HFFc6 (cell line): Measurements from ENCODE around the gene SUV39H2. TPM values are rescaled to one million over a fixed set of nuclear protein-coding genes. Genes with fewer than 3 reads are reported as not detected.

Experiments
- DNase-seq: peaks from one replicate; pipeline ENCODE4 v3.0.0-alpha.2; 2018
- H3K27ac Mint-ChIP-seq: 2 replicates; pipeline ENCODE4 v1.8.0; 2020; ENCODE audit warnings: mild to moderate bottlenecking, mixed read lengths
- H3K27me3 Mint-ChIP-seq: 2 replicates; pipeline ENCODE4 v1.8.0; 2021; ENCODE audit warnings: mild to moderate bottlenecking, moderate library complexity, mixed read lengths; ENCODE audit not compliant: insufficient read depth
- H3K36me3 Mint-ChIP-seq: 2 replicates; pipeline ENCODE4 v1.8.0; 2021; ENCODE audit warnings: low read depth, mixed read lengths
- H3K4me1 Mint-ChIP-seq: 2 replicates; pipeline ENCODE4 v1.8.0; 2020; ENCODE audit warnings: low read depth, mixed read lengths
- H3K4me3 Mint-ChIP-seq: 2 replicates; pipeline ENCODE4 v1.8.0; 2020; ENCODE audit warnings: mild to moderate bottlenecking, moderate library complexity, mixed read lengths
- H3K9me3 Mint-ChIP-seq: 2 replicates; pipeline ENCODE4 v1.8.0; 2020; ENCODE audit warnings: mild to moderate bottlenecking, mixed read lengths
- total RNA-seq, 6 experiments: library from RNA; stranded (reverse); fragmentation: NEBNext Ultra II Directional; extraction: Animal tissue kit (Norgen Biotek cat#: 25700); gene quantifications; 2 replicates in 1 of 6; 3 replicates in 5 of 6; pipeline ENCODE4 v1.2.3, GENCODE V29; 2021
- TF ChIP-seq, protein P1 (sequence below): fragments of 200-600 bp; sonication (generic); IDR thresholded peaks from 2 replicates; pipeline ENCODE4 v1.5.0; 2021; ENCODE audit warnings: antibody characterized with exemption, mild to moderate bottlenecking

SUV39H2 gene
- total RNA-seq, 6 experiments from 2014 or later: 8.6 to 18.1 (median 13.9) TPM

DNA sequence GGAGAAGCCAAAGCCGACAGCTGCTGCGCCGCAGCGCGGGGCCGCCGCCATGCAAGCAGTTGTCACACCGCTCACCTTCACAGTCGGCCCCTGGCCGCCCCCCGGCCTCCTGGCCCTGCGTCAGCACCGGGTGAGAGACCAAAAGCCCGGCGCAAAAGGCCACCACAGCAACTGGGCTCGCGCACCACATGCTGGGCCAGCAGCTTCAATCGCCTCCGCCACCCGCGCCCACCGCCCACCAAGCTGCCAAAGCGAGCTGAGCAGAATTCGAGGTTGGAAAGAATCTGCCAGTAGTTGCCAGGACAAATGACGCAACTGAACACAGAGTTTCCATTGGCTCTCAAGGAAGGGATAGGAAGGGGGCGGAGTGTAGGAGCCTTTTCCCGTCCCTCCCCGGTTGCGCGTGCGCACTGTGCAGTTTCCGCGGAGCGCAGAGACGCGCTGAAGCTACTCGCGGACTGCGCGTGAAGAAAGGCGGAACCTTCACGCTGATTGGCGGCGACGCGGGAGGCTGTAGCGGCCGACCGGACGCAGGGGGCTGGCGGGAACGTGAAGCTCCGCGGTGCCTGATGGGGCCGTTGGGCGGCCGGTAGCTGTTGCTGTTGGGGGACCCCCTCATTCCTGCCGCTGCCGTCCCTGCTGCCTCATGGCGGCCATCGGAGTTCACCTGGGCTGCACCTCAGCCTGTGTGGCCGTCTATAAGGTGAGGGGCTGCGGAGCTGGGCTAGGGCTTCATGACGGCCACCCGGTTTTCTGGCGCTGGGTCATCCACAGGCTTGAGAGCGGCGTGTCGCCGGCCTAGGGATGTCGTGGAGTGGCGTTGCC is 40.7 kb upstream of the SUV39H2 start, which contains the start of the genes CDNF, HSPA14 and MSANTD7:
Gene CDNF, minus strand, starts transcription at position 281 of the 825 bp plus-strand sequence. Its CDS starts 91 bp downstream, at position 190.
Gene HSPA14, plus strand, starts transcription at position 550 of the 825 bp plus-strand sequence. Its CDS starts 97 bp downstream, at position 647.
Gene MSANTD7, plus strand, starts transcription at position 550 of the 825 bp plus-strand sequence. CDS start 3,979 bp downstream, outside the sequence.
- DNase-seq: peak; percentile 99
- TF ChIP-seq, protein P1, sequence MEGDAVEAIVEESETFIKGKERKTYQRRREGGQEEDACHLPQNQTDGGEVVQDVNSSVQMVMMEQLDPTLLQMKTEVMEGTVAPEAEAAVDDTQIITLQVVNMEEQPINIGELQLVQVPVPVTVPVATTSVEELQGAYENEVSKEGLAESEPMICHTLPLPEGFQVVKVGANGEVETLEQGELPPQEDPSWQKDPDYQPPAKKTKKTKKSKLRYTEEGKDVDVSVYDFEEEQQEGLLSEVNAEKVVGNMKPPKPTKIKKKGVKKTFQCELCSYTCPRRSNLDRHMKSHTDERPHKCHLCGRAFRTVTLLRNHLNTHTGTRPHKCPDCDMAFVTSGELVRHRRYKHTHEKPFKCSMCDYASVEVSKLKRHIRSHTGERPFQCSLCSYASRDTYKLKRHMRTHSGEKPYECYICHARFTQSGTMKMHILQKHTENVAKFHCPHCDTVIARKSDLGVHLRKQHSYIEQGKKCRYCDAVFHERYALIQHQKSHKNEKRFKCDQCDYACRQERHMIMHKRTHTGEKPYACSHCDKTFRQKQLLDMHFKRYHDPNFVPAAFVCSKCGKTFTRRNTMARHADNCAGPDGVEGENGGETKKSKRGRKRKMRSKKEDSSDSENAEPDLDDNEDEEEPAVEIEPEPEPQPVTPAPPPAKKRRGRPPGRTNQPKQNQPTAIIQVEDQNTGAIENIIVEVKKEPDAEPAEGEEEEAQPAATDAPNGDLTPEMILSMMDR: no peak
- peaks cover 15% of the 10 kb centered on the region for H3K36me3 Mint-ChIP-seq
- peaks cover 20% of the 10 kb centered on the region for H3K4me1 Mint-ChIP-seq
- no peaks in the 10 kb centered on the region for H3K9me3 Mint-ChIP-seq
- H3K4me3 Mint-ChIP-seq: peak within 1 kb of the TSS; percentile 91
- H3K27me3 Mint-ChIP-seq: no peaks in the 10 kb centered on the region
- H3K27ac Mint-ChIP-seq: peak within 1 kb of the TSS; percentile 90

DNA sequence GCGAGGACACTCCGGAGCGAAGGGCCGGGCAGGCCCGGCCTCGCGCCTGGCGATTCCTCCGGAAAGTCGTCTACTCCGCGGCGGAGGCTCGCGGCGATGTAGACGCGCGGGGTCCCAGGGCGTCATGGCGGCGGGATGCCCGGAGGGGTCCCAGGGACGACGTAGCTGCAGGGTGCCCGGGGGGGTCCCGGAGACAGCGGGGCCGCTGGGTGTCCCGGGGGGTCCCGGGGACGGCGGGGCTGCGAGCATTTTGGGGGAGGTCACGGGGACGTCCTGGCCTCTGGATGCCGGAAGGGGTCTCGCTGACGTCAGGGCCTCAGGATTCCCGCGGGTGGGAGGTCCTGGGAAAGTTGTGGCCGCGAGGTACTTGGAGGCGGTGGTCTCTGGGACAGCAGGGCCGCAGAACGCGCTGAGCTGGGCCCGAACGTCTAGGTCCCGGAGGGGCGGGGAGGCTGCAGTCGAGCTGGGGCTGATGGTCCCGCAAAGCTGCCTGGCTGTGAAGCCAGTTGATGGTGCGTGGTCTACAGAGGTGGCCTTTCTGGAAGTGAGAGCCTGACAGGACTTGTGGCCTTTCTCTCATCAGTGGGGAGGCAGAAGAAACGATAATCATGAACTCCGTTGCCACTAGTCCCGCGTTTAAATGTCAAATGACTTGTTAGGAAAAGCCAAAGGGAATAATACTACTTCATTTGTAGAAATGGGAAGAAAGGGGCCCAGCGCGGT is 39.9 kb upstream of the SUV39H2 start:
- TF ChIP-seq, protein P1: no peak

DNA sequence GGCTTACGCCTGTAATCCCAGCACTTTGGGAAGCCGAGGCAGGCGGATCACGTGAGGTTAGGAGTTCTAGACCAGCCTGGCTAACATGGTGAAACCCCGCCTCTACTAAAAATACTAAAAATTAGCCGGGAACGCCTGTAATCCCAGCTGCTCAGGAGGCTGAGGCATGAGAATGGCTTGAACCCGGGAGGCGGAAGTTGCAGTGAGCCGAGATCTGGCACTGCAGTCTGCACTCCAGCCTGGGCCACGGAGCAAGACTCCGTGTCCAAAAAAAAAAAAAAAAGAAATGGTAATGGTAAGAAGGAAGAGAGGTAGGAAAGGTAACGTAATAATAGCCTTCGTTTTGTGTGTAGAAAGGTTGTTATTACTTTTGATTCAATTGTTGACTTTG is 39.4 kb upstream of the SUV39H2 start:
- TF ChIP-seq, protein P1: no peak
- peak overlapping the region; percentile 86 for H3K27ac Mint-ChIP-seq
- H3K36me3 Mint-ChIP-seq: peaks cover 15% of the 10 kb centered on the region
- no peaks in the 10 kb centered on the region for H3K27me3 Mint-ChIP-seq
- H3K4me1 Mint-ChIP-seq: peaks cover 20% of the 10 kb centered on the region
- no peaks in the 10 kb centered on the region for H3K9me3 Mint-ChIP-seq
- H3K4me3 Mint-ChIP-seq: peak overlapping the region; percentile 91
- DNase-seq: no peak

More for the DNA sequence above, 39.9 kb upstream of the SUV39H2 start:
- Mint-ChIP-seq H3K27ac (peak overlapping the region; percentile 90), H3K9me3 (no peaks in the 10 kb centered on the region), H3K4me3 (peak overlapping the region; percentile 91), H3K27me3 (no peaks in the 10 kb centered on the region), H3K36me3 (peaks cover 15% of the 10 kb centered on the region), H3K4me1 (peaks cover 20% of the 10 kb centered on the region)
- DNase-seq: no peak

DNA sequence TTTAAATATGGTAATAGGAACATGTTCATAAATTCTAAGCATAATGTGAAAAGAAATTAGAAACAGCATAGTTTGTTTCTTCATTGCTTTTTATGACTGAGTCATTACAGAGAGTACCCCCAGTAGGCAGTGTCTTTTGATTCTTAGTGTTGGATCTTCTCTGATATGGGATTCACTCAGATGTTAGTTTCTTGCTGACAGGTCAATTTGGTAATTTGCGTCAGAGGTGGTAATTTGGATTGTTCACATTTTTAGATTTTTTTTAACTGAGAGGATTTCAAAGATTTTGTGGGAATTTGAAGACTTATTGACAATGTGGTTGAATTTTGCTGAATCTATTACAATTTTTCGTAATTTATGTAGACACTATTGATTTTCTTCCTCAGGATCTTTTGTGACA is 38.5 kb upstream of the SUV39H2 start:
- no peak for DNase-seq
- H3K36me3 Mint-ChIP-seq: peaks cover 21% of the 10 kb centered on the region
- H3K4me1 Mint-ChIP-seq: peaks cover 20% of the 10 kb centered on the region
- no peaks in the 10 kb centered on the region for H3K9me3 Mint-ChIP-seq
- TF ChIP-seq, protein P1: no peak
- H3K4me3 Mint-ChIP-seq: peak overlapping the region; percentile 91
- H3K27ac Mint-ChIP-seq: no peak overlapping the region
- no peaks in the 10 kb centered on the region for H3K27me3 Mint-ChIP-seq

DNA sequence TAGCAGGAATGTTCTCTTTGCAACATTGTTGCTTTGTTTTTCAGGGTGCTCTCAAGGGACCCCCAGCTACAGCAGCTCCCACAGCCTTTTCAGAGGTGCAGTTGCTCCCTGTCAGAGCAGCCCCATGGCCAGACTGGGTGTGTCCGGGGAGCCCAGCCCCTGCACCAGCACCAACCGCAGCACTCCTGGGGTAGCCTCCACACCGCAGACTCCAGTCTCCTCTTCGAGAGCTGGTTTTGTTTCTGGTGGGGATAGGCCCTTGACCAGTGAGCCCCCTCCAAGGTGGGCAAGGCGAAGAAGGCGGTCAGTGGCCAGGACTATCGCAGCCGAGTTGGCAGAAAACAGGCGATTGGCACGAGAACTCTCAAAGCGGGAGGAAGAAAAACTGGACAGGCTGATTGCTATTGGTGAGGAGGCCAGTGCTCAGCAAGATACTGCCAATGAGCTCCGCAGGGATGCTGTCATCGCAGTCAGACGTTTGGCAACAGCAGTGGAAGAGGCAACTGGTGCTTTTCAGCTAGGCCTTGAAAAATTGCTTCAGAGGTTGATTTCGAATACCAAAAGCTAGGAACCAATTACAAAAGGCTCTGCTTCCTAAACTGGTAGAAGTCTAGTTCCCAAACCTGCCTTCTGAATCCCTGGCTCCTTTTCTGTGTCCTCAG is 35.2 kb upstream of the SUV39H2 start:
- Mint-ChIP-seq H3K27ac (no peak overlapping the region), H3K27me3 (no peaks in the 10 kb centered on the region), H3K36me3 (peaks cover 23% of the 10 kb centered on the region), H3K9me3 (no peaks in the 10 kb centered on the region), H3K4me3 (no peak overlapping the region), H3K4me1 (peaks cover 13% of the 10 kb centered on the region)
- no peak for DNase-seq
- TF ChIP-seq, protein P1: no peak
